ENCODE data around the gene CT45A10. TPM values are rescaled to one million over a fixed set of nuclear protein-coding genes. Genes with fewer than 3 reads are reported as not detected.
"Not testable (repeated sequence)": the region's sequence is repeated elsewhere in the genome, so short reads cannot be mapped to it uniquely, and the experiment has no call there.

Gene CT45A10, protein sequence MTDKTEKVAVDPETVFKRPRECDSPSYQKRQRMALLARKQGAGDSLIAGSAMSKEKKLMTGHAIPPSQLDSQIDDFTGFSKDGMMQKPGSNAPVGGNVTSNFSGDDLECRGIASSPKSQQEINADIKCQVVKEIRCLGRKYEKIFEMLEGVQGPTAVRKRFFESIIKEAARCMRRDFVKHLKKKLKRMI
- not detected for polyA plus RNA-seq (2013, experiment 1 of 2)
- not detected for polyA plus RNA-seq (2013, experiment 2 of 2)

DNA sequence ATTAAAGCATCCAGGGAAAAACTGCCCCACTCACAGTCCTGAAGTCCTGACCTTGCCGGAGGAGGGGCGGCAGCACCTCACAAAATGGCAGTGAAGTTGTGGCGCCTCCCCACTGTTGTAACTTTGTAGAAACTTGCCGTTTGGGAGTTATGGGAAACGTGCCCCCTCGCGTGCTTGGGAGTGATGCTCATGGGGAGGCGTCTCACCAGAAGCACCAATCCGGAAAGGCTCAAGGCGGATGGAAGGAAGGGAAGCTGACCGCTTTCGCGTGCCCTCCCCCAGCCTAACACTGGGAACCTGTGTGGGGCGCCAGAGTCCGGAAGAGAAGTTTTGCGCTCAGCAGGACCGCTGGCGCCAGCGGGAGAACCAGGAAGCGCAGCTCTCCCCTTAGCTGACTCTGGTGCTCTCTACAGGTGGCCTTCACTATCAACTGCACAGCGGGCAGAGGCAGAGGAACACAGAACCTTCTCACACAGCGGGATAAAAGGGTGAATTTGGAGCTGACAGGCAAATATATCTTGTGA is at the start of gene CT45A10, which contains the start of gene SAGE1:
Gene CT45A10, minus strand, starts transcription at position 151 of the 524 bp plus-strand sequence. CDS start 8,100 bp downstream, outside the sequence.
Gene SAGE1, plus strand, starts transcription at position 423 of the 524 bp plus-strand sequence. CDS start 2,527 bp downstream, outside the sequence.
- Histone ChIP-seq H3K36me3 (ENCODE audit: control insufficient read depth, insufficient read depth, low read length) (no peaks in the 10 kb centered on the region), H3K9me3 (ENCODE audit: control insufficient read depth, low read length) (no peaks in the 10 kb centered on the region), H3K4me3 (ENCODE audit: extremely low read depth, insufficient read depth, low read length, poor library complexity, severe bottlenecking) (no peak within 1 kb of the TSS), H3K27ac (ENCODE audit: low read depth, low read length, severe bottlenecking) (no peak within 1 kb of the TSS), H3K4me1 (ENCODE audit: control insufficient read depth, insufficient read depth, low read length, poor library complexity, severe bottlenecking) (no peaks in the 10 kb centered on the region)
- 76 to 83% methylated on average over 6 to 7 of the region's 22 CpGs for WGBS, 2 experiments (ENCODE audit: insufficient coverage in 2 of 2)

DNA sequence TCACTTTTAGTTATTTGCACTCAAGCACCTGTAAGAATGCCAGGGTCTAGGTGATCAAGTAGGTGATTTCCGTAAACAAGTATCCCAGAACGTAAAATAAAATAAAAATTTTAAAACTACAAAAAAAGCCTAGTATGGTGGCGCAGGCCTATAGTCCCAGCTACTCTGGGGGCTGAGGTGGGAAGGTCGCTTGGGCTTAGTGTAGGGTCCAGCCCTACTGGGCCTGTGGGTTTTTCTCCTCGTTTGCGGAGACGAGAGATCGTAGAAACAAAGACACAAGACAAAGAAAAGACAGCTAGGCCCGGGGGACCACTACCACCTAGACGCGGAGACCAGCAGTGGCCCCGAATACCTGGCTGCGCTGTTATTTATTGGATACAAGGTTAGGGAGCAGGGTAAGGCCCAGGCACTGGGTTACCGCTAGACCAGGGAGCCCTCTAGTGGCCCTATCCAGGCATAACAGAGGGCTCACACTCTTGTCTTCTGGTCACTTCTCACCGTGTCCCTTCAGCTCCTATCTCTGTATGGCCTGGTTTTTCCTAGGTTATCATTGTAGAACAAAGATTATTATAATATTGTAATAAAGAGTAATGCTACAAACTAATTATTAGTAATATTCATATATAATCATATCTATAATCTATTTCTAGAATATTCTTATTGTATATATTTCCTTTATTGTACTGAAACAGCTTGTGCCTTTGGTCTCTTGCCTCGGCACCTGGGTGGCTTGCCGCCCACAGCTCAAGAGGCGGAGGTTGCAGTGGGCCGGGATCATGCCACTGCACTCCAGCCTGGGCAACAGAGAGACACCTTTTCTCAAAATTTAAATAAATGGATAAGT is 38.6 kb upstream of the CT45A10 start:
- no peaks in the 10 kb centered on the region for H3K36me3 ChIP-seq (ENCODE audit: control insufficient read depth, insufficient read depth, low read length)
- WGBS, 2 experiments (ENCODE audit: insufficient coverage in 2 of 2): 20% methylated on average over 1 of the region's 19 CpGs; no CpG with 5 or more reads in 1 of the 2 experiments
- H3K4me3 ChIP-seq (ENCODE audit: extremely low read depth, insufficient read depth, low read length, poor library complexity, severe bottlenecking): no peak overlapping the region
- H3K27ac ChIP-seq (ENCODE audit: low read depth, low read length, severe bottlenecking): no peak overlapping the region
- no peaks in the 10 kb centered on the region for H3K4me1 ChIP-seq (ENCODE audit: control insufficient read depth, insufficient read depth, low read length, poor library complexity, severe bottlenecking)
- H3K9me3 ChIP-seq (ENCODE audit: control insufficient read depth, low read length): no peaks in the 10 kb centered on the region

GRCh38 chrX:135927897-135928296 is 34.7 kb upstream of the CT45A10 start:
- H3K9me3 ChIP-seq (ENCODE audit: control insufficient read depth, low read length): no peaks in the 10 kb centered on the region
- H3K4me1 ChIP-seq (ENCODE audit: control insufficient read depth, insufficient read depth, low read length, poor library complexity, severe bottlenecking): no peaks in the 10 kb centered on the region
- H3K27ac ChIP-seq (ENCODE audit: low read depth, low read length, severe bottlenecking): no peak overlapping the region
- no peaks in the 10 kb centered on the region for H3K36me3 ChIP-seq (ENCODE audit: control insufficient read depth, insufficient read depth, low read length)
- no peak overlapping the region for H3K4me3 ChIP-seq (ENCODE audit: extremely low read depth, insufficient read depth, low read length, poor library complexity, severe bottlenecking)
- no CpG with 5 or more reads among the region's 2 CpGs for WGBS, 2 experiments (ENCODE audit: insufficient coverage in 2 of 2)

DNA sequence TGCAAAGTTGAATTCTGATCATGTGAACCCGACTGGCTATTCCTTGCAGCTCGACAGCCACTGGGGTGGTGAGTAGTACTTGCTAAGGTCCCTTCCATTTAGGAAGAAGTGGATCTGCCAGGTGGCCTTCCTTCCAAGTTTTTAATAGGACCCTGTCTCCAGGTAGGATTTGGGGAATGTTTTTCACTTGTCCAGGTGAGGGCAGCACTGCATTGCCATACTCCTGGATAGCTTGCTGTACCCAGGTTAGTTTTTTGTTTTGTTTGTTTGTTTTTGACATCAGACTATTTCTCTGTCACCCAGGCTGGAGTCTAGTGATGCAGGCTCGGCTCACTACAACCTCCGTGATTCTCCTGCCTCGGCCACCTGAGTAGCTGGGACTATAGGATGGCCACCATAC is 30.1 kb upstream of the CT45A10 start:
- Histone ChIP-seq H3K9me3 (ENCODE audit: control insufficient read depth, low read length) (no peaks in the 10 kb centered on the region), H3K4me1 (ENCODE audit: control insufficient read depth, insufficient read depth, low read length, poor library complexity, severe bottlenecking) (no peaks in the 10 kb centered on the region), H3K36me3 (ENCODE audit: control insufficient read depth, insufficient read depth, low read length) (no peaks in the 10 kb centered on the region), H3K4me3 (ENCODE audit: extremely low read depth, insufficient read depth, low read length, poor library complexity, severe bottlenecking) (no peak overlapping the region), H3K27ac (ENCODE audit: low read depth, low read length, severe bottlenecking) (no peak overlapping the region)
- 67 to 100% methylated on average over 1 of the region's 5 CpGs for WGBS, 2 experiments (ENCODE audit: insufficient coverage in 2 of 2)

- not testable (repeated sequence) for H3K36me3 ChIP-seq (ENCODE audit: control insufficient read depth, insufficient read depth, low read length); H3K27ac ChIP-seq (ENCODE audit: low read depth, low read length, severe bottlenecking); H3K4me1 ChIP-seq (ENCODE audit: control insufficient read depth, insufficient read depth, low read length, poor library complexity, severe bottlenecking); H3K9me3 ChIP-seq (ENCODE audit: control insufficient read depth, low read length); H3K4me3 ChIP-seq (ENCODE audit: extremely low read depth, insufficient read depth, low read length, poor library complexity, severe bottlenecking)
- WGBS, 2 experiments (ENCODE audit: insufficient coverage in 2 of 2): no CpG with 5 or more reads among the region's 1 CpG
Measured at GRCh38 chrX:135920516-135920915, 27.3 kb upstream of the CT45A10 start.

GRCh38 chrX:135914404-135914803 is 21.2 kb upstream of the CT45A10 start:
- WGBS, 2 experiments (ENCODE audit: insufficient coverage in 2 of 2): 90% methylated on average over 4 of the region's 5 CpGs; no CpG with 5 or more reads in 1 of the 2 experiments
- no peaks in the 10 kb centered on the region for H3K36me3 ChIP-seq (ENCODE audit: control insufficient read depth, insufficient read depth, low read length)
- H3K27ac ChIP-seq (ENCODE audit: low read depth, low read length, severe bottlenecking): no peak overlapping the region
- no peaks in the 10 kb centered on the region for H3K4me1 ChIP-seq (ENCODE audit: control insufficient read depth, insufficient read depth, low read length, poor library complexity, severe bottlenecking)
- no peaks in the 10 kb centered on the region for H3K9me3 ChIP-seq (ENCODE audit: control insufficient read depth, low read length)
- H3K4me3 ChIP-seq (ENCODE audit: extremely low read depth, insufficient read depth, low read length, poor library complexity, severe bottlenecking): no peak overlapping the region

DNA sequence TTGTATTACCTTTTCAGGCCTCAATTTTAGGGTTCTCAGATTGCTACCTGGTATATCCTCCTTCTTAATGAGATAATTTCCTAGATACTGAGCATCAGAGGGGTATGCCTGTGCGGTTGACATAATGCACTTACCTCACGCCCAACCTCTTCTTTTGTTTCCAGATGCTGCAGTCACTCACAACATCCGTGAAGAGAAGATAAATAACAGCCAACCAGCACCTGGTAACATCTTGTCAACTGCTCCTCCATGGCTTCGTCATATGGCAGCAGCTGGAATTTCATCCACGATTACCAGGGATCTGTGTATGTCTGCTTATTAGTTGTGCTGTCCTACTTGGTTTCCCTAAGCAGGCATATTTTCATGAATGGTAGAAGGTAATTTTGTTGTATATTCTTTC is 17.0 kb upstream of the CT45A10 start:
- no peak overlapping the region for H3K27ac ChIP-seq (ENCODE audit: low read depth, low read length, severe bottlenecking)
- no CpG with 5 or more reads among the region's 5 CpGs for WGBS, 2 experiments (ENCODE audit: insufficient coverage in 2 of 2)

DNA sequence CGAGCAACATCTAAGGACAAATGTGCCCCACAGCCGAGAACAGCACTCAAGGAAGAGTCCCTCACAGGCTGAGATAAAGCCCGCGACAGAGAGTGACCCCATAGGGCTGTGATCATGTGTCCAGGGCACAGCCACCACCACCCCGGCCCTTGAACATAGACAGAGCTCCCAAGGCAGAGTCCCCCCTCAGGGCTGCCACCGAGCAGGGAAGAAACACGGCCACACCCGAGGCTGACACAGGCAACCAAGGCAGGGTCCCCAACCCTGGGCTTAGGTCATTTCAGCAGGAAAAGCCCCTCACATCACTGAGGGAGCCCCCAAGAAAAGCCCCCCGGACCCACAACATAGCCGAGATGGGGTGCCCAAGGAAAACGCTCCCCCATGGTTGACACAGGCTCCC is 463 bp downstream of the CT45A10 start:
- H3K9me3 ChIP-seq (ENCODE audit: control insufficient read depth, low read length): no peaks in the 10 kb centered on the region
- H3K36me3 ChIP-seq (ENCODE audit: control insufficient read depth, insufficient read depth, low read length): no peaks in the 10 kb centered on the region
- 80 to 90% methylated on average over 2 to 3 of the region's 11 CpGs for WGBS, 2 experiments (ENCODE audit: insufficient coverage in 2 of 2)
- no peak overlapping the region for H3K4me3 ChIP-seq (ENCODE audit: extremely low read depth, insufficient read depth, low read length, poor library complexity, severe bottlenecking)
- H3K27ac ChIP-seq (ENCODE audit: low read depth, low read length, severe bottlenecking): no peak overlapping the region
- no peaks in the 10 kb centered on the region for H3K4me1 ChIP-seq (ENCODE audit: control insufficient read depth, insufficient read depth, low read length, poor library complexity, severe bottlenecking)

More for the DNA sequence above, 17.0 kb upstream of the CT45A10 start:
- Histone ChIP-seq H3K4me1 (ENCODE audit: control insufficient read depth, insufficient read depth, low read length, poor library complexity, severe bottlenecking) (no peaks in the 10 kb centered on the region), H3K36me3 (ENCODE audit: control insufficient read depth, insufficient read depth, low read length) (no peaks in the 10 kb centered on the region), H3K9me3 (ENCODE audit: control insufficient read depth, low read length) (no peaks in the 10 kb centered on the region), H3K4me3 (ENCODE audit: extremely low read depth, insufficient read depth, low read length, poor library complexity, severe bottlenecking) (no peak overlapping the region)

GRCh38 chrX:135890087-135890585 is 3.1 kb downstream of the CT45A10 start:
- Histone ChIP-seq H3K36me3 (ENCODE audit: control insufficient read depth, insufficient read depth, low read length) (no peaks in the 10 kb centered on the region), H3K9me3 (ENCODE audit: control insufficient read depth, low read length) (no peaks in the 10 kb centered on the region), H3K27ac (ENCODE audit: low read depth, low read length, severe bottlenecking) (no peak overlapping the region), H3K4me1 (ENCODE audit: control insufficient read depth, insufficient read depth, low read length, poor library complexity, severe bottlenecking) (no peaks in the 10 kb centered on the region), H3K4me3 (ENCODE audit: extremely low read depth, insufficient read depth, low read length, poor library complexity, severe bottlenecking) (no peak overlapping the region)
- 91% methylated on average over 8 of the region's 14 CpGs; no CpG with 5 or more reads in 1 of the 2 experiments for WGBS, 2 experiments (ENCODE audit: insufficient coverage in 2 of 2)

DNA sequence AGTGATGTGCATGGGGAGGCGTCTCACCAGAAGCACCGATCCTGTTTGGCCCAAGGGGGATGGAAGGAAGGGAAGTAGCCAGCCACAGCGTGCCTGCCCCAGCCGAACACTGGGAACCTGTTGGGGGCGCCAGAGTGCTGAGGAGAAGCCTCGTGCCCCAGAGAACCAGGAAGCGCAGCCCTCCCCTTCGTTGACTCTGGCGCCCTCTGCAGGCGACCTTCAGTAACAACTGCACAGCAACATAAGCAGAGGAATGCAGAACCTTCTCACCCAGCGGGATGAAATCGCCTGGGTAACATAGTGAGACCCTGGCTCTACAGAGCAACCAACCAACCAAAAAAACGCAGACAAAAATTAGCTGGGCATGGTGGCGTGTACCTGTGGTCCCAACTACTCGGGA is 4.3 kb downstream of the CT45A10 start:
- H3K4me3 ChIP-seq (ENCODE audit: extremely low read depth, insufficient read depth, low read length, poor library complexity, severe bottlenecking); H3K4me1 ChIP-seq (ENCODE audit: control insufficient read depth, insufficient read depth, low read length, poor library complexity, severe bottlenecking); H3K9me3 ChIP-seq (ENCODE audit: control insufficient read depth, low read length); H3K36me3 ChIP-seq (ENCODE audit: control insufficient read depth, insufficient read depth, low read length); H3K27ac ChIP-seq (ENCODE audit: low read depth, low read length, severe bottlenecking): not testable (repeated sequence)
- WGBS, 2 experiments (ENCODE audit: insufficient coverage in 2 of 2): 100% methylated on average over 1 of the region's 15 CpGs; no CpG with 5 or more reads in 1 of the 2 experiments

Data from mesodermal cell (in vitro differentiated cells).